Measurements from ENCODE around the gene CHRM5. TPM values are rescaled to one million over a fixed set of nuclear protein-coding genes. Genes with fewer than 3 reads are reported as not detected.

CHRM5 gene
- total and polyA plus RNA-seq, 2 donors (not counting 1 experiment from before 2014, with no cell fraction given) = not detected

DNA sequence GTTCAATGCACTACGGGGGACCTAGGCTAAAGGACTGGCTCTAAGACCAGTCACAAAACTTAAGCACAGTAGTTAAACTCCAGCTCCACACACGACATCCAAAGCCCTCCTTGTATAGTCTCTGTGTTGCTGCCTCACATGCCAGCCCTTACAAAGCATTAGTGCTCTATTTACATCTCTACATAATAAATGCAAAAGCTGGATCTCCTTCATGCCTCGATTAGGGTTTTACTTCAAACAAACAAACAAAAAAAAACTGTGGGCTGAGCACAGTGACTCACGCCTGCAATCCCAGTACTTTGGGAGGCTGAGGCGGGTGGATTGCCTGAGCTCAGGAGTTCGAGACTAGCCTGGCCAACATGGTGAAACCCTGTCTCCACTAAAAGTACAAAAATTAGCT is 143.2 kb downstream of the CHRM5 start:
- H2AFZ ChIP-seq (ENCODE audit: insufficient read depth, low read depth, low read length, poor library complexity, severe bottlenecking) = no peak overlapping the region
- ChIA-PET POLR2A (no interaction called here), CTCF (interaction anchor here (0.7 to 1.6 kb wide), 3 partner anchors 98 to 476 kb away, joined by 3 to 7 read pairs (median 3); partner anchors contain the start of gene KATNBL1)
- Mint-ChIP-seq H3K9me3 (ENCODE audit: insufficient read depth) (no peaks in the 10 kb centered on the region), H3K27me3 (peaks cover 10% of the 10 kb centered on the region), H3K27ac (no peak overlapping the region), H3K4me1 (no peaks in the 10 kb centered on the region), H3K4me3 (no peak overlapping the region)
- H3K4me2 ChIP-seq (replicated peaks; ENCODE audit: low read depth, low read length, poor library complexity, severe bottlenecking) = no peak overlapping the region
- H4K20me1 ChIP-seq (ENCODE audit: control insufficient read depth, insufficient read depth, low read length, poor library complexity, severe bottlenecking) = no peaks in the 10 kb centered on the region
- TF ChIP-seq, protein P1, sequence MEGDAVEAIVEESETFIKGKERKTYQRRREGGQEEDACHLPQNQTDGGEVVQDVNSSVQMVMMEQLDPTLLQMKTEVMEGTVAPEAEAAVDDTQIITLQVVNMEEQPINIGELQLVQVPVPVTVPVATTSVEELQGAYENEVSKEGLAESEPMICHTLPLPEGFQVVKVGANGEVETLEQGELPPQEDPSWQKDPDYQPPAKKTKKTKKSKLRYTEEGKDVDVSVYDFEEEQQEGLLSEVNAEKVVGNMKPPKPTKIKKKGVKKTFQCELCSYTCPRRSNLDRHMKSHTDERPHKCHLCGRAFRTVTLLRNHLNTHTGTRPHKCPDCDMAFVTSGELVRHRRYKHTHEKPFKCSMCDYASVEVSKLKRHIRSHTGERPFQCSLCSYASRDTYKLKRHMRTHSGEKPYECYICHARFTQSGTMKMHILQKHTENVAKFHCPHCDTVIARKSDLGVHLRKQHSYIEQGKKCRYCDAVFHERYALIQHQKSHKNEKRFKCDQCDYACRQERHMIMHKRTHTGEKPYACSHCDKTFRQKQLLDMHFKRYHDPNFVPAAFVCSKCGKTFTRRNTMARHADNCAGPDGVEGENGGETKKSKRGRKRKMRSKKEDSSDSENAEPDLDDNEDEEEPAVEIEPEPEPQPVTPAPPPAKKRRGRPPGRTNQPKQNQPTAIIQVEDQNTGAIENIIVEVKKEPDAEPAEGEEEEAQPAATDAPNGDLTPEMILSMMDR (IDR thresholded peaks at IDR 0.05) = no peak
- no peak for TF ChIP-seq EZH2 (IDR thresholded peaks at IDR 0.05; ENCODE audit: borderline replicate concordance, insufficient read depth, low read depth, low read length, poor library complexity, severe bottlenecking)
- no peak overlapping the region for H3K9ac ChIP-seq (ENCODE audit: low read length)
- ATAC-seq (ENCODE audit: low read depth) (no peak), DNase-seq (no peak)
- no peak overlapping the region for H3K27ac ChIP-seq (ENCODE audit: low read length in 2 of 2)
- H3K9me3 ChIP-seq (ENCODE audit: control extremely low read depth in 1 of 3, control insufficient read depth in 2 of 3, insufficient read depth in 1 of 3, low read length in 2 of 3) = no peaks in the 10 kb centered on the region
- no peaks in the 10 kb centered on the region for H3K36me3 ChIP-seq (replicated peaks in 1 of 2; ENCODE audit: control extremely low read depth in 1 of 2, control insufficient read depth in 1 of 2, extremely low read depth in 1 of 2, insufficient read depth in 2 of 2, low read length in 1 of 2)
- WGBS (ENCODE audit: insufficient coverage) = 90% methylated on average over 5 of the region's 6 CpGs
- no peaks in the 10 kb centered on the region for H3K4me1 ChIP-seq (ENCODE audit: control insufficient read depth in 2 of 2, insufficient read depth in 2 of 2, low read length in 2 of 2)
- intact Hi-C loops (cut with micrococcal nuclease) = no loop called here
- no peak overlapping the region for H3K4me3 ChIP-seq (ENCODE audit: control extremely low read depth in 1 of 5, extremely low read depth in 1 of 5, insufficient read depth in 1 of 5, low read depth in 2 of 5, low read length in 4 of 5)
- H3K27me3 ChIP-seq (replicated peaks in 1 of 4; ENCODE audit: control extremely low read depth in 1 of 4, control insufficient read depth in 3 of 4, insufficient read depth in 4 of 4, low read length in 3 of 4) = no peaks in the 10 kb centered on the region
- no peaks in the 10 kb centered on the region for H3K79me2 ChIP-seq (ENCODE audit: control insufficient read depth, insufficient read depth, low read length)

DNA sequence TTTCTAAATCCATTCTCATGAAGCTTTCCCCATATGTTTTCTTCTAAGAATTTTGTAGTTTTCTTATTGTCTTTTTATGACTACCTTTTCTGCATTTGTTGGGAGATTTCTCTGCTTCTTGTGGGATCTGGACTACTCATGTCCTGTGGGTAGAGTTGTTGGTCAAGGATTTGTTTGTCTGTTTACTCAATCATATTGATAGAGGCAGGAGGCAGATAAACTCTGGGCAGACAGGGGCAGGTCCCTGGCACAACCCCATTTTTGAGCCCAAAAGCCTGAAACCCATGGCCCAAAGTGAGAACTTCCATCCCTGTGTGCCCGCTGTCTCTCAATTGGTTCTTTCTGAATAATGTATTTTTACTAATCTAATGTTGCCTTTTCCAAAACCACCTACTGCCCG is 145.9 kb downstream of the CHRM5 start:
- Histone ChIP-seq H3K4me1 (ENCODE audit: control insufficient read depth in 2 of 2, insufficient read depth in 2 of 2, low read length in 2 of 2) (no peaks in the 10 kb centered on the region), H3K27ac (ENCODE audit: low read length in 2 of 2) (no peak overlapping the region), H3K4me3 (ENCODE audit: control extremely low read depth in 1 of 5, extremely low read depth in 1 of 5, insufficient read depth in 1 of 5, low read depth in 2 of 5, low read length in 4 of 5) (no peak overlapping the region), H3K36me3 (replicated peaks in 1 of 2; ENCODE audit: control extremely low read depth in 1 of 2, control insufficient read depth in 1 of 2, extremely low read depth in 1 of 2, insufficient read depth in 2 of 2, low read length in 1 of 2) (no peaks in the 10 kb centered on the region), H4K20me1 (ENCODE audit: control insufficient read depth, insufficient read depth, low read length, poor library complexity, severe bottlenecking) (no peaks in the 10 kb centered on the region), H3K4me2 (replicated peaks; ENCODE audit: low read depth, low read length, poor library complexity, severe bottlenecking) (no peak overlapping the region), H3K9ac (ENCODE audit: low read length) (no peak overlapping the region), H3K9me3 (ENCODE audit: control extremely low read depth in 1 of 3, control insufficient read depth in 2 of 3, insufficient read depth in 1 of 3, low read length in 2 of 3) (no peaks in the 10 kb centered on the region), H3K79me2 (ENCODE audit: control insufficient read depth, insufficient read depth, low read length) (no peaks in the 10 kb centered on the region), H3K27me3 (replicated peaks in 1 of 4; ENCODE audit: control extremely low read depth in 1 of 4, control insufficient read depth in 3 of 4, insufficient read depth in 4 of 4, low read length in 3 of 4) (peaks cover 0 to 2% (median 0%) of the 10 kb centered on the region in 4 experiments), H2AFZ (ENCODE audit: insufficient read depth, low read depth, low read length, poor library complexity, severe bottlenecking) (no peak overlapping the region)
- no peak overlapping the region for H3K27ac Mint-ChIP-seq
- WGBS (ENCODE audit: insufficient coverage) = no CpG with 5 or more reads among the region's 2 CpGs
- DNase-seq (no peak), ATAC-seq (ENCODE audit: low read depth) (no peak)
- intact Hi-C loops (cut with micrococcal nuclease) = no loop called here
- POLR2A ChIA-PET = no interaction called here
- CTCF ChIA-PET = interaction anchor here (1.9 kb wide), 1 partner anchor 95 kb away, joined by 7 read pairs; the partner anchor contains the start of gene KATNBL1
- H3K9me3 Mint-ChIP-seq (ENCODE audit: insufficient read depth) = no peaks in the 10 kb centered on the region
- H3K4me3 Mint-ChIP-seq = no peak overlapping the region
- H3K27me3 Mint-ChIP-seq = peaks cover 21% of the 10 kb centered on the region
- TF ChIP-seq, protein P1 (IDR thresholded peaks at IDR 0.05) = no peak
- H3K4me1 Mint-ChIP-seq = no peaks in the 10 kb centered on the region

All from B cell (primary cell).